HG03066 (cell line): ENCODE measurements around the gene OR10G7.
"Not testable (repeated sequence)": the region's sequence is repeated elsewhere in the genome, so short reads cannot be mapped to it uniquely, and the experiment has no call there.

Experiments
- ATAC-seq: cut with Tn5 transposase; IDR thresholded peaks from one replicate; pipeline ENCODE4 v1.9.1; 2021; ENCODE audit warnings: low read depth; ENCODE audit not compliant: unreplicated experiment

OR10G7 gene

GRCh38 chr11:124043420-124043819 lies 2.3 kb upstream of the OR10G7 start:
- no peak for ATAC-seq

DNA sequence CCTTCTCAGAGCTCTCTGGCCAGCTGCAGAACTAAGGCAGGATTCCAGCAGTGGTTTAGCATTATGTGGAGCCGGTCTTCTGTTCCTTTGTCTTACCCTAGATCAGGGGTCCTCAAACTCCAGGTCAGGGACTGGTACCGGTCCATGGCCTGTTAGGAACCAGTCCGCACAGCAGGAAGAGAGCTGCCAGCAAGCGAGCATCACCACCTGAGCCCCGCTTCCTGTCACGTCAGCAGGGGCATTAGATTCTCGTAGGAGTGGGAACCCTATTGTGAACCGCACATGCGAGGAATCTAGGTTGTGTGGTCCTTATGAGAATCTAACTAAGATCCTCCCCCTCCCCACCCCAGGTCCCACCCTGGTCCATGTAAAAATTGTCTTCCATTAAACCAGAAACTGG lies 1.6 kb downstream of the OR10G7 start:
- ATAC-seq, result no peak

- ATAC-seq, result no peak
Observed at GRCh38 chr11:124036666-124037065, 4.5 kb downstream of the OR10G7 start.

- ATAC-seq, result no peak
Observed at GRCh38 chr11:124026498-124026897, 14.6 kb downstream of the OR10G7 start, which contains the start of gene OR10G8. TSS of gene OR10G8 (plus strand) at chr11:124026798. CDS start at chr11:124029623, 2,825 bp downstream.

- not testable (repeated sequence) for ATAC-seq
Observed at GRCh38 chr11:124015837-124016236, 25.3 kb downstream of the OR10G7 start.

- no peak for ATAC-seq
Observed at GRCh38 chr11:124012697-124013096, 28.4 kb downstream of the OR10G7 start, which contains the start of gene OR10G4. TSS of gene OR10G4 (plus strand) at chr11:124012997. CDS start at chr11:124015575, 2,578 bp downstream.

- ATAC-seq, result no peak
Observed at GRCh38 chr11:123995119-123995518, 46.0 kb downstream of the OR10G7 start, which contains the start of gene OR10G6. TSS of gene OR10G6 (minus strand) at chr11:123995161. CDS start at chr11:123995161, 0 bp downstream.
